Activated CD4-positive, alpha-beta T cell treated with anti-CD3 and anti-CD28 coated beads for 24 hours (primary cell): Measurements from ENCODE around the gene CXCL14.

Source experiments
- DNase-seq, 2 donors: peaks; one replicate each; pipeline ENCODE4 v3.0.0-alpha.2; 2020; ENCODE audit warnings: low read depth in 2 of 2

Gene CXCL14, protein sequence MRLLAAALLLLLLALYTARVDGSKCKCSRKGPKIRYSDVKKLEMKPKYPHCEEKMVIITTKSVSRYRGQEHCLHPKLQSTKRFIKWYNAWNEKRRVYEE

DNA sequence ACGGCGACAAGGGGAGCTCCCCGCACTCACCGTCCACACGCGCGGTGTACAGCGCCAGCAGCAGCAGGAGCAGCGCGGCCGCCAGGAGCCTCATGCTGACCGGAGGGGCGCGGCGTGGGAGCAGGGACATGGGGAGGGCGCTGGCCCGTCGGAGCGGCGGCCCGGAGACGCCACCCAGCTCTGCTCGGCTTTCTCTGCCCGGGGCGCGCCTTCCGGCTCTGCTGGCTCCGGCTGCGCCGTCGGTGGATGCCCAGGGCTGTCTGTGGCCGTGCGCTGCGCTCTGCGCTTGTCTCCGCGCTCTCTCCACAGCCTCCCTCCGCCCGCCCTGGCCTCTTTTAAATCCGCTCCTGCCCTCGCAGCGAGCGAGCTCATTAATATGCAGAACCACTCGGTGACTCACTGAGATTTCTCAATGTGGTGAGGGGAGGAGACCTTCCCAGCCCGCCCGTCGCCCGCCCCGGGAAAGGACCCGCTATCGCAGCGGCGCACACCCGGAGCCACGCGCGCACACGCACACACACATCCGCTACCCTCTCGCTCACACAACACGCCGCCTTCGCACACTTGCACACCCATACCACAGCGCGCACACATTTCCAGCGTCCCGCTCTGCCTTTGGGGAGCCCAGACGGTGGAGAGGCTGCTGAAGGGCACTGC, at the start of gene CXCL14:
CXCL14 (minus strand) TSS at position 307 of the 657 bp plus-strand sequence; CDS start at position 94, 213 bp downstream.
- DNase-seq, result peak in 1 of 2 donors; percentile 2

DNA sequence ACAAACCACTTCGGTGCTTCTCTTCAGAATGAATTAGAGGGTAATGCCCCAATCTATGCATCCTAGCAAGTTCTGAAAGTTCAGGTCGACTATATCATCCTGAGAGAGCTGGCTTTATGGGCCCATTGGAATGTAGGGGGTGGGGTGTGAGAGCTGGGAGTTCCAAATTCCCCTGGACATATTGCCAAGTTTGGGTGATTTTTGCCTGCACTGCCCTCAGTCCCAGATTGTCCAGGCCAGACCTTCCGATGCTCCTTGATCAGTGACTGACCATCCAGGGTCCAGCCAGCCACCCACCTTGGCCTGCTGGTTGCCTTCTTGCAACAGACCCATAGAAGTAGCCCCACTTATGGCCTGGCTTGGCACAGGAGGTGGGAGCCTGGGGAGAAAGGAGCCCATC, 47.8 kb upstream of the CXCL14 start:
- no peak for DNase-seq

DNA sequence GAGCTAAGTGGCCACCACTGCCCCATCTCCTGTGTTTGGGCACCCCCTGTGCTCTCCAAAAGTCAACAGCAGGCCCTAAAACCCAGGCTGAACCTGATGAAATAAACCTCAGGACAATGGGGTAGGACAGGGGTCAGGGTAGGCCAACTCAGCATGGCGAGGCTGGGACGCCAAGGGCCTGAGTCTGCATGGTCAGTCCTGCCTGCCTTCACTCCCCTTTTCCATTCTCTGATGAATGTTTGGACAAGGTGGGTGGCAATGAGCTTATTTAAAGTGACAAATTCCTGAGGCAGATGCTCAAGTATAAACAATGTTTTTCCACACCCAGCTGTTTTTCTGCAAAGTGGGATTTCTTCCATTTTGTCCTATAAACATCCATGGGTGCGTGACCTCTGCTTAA, 47.2 kb upstream of the CXCL14 start:
- no peak for DNase-seq

DNA sequence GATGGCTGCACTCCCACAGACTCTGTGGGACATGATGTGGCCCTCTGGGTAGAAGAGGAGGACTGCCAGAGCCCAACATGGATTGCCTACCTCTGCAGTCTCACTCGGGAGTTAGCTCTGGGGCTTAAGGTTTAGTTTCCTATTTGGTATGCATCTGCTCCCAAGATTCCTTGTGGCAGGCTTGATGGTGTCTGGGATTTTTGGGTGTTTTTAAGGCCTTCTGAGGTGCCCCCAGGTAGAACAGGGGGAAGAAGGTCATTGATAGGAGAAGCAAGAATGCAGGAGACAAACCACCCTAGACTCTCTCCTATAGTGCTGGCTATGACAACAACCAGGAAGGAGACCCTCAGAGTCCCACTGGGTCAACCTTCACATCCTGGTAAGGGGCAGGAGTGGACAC, 46.7 kb upstream of the CXCL14 start:
- no peak for DNase-seq

DNA sequence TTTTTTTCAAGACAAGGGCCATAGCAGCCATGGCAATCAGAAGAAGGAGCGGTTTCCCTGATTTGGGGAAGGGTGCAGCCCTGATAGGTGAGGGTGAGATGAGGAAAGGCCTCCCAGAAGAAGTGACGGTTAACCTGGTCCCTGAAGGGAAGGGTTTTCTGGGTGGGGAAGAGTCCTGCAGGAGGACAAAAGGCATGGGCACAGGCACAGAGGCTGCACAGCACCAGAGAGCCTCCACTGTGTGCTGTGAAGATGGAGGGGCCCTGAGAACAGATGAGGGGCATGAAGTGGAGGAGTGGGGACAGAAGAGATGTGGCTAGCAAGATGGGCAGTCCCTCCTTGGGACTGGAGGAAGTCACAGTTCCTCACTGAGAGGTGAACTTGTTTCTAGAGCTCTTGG, 46.3 kb upstream of the CXCL14 start:
- no peak for DNase-seq

DNA sequence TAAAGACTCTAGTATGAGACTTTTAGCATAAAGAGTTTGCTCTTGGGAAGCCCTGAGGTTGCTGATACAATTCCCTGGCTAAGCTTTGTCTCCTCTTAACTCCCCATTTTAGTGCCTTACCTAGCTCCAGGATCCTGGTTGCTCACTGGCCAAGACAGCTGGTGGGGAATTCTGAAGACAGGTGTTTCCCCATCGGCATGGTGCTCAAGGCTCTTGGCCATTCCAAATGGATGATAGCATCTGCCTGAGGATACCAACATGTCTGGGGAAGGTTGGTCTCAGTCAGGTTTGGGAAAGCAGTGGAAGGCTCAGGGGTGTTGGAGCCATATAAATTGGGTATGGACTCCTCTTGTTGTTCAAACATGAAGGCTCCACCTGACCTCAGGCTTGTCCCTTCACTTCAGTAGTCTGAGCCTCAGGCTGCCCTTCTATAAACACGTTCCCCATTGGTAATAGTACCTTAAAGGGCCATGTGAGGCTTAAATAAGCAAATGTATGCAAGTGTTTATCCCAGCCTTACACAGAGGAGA, 44.5 kb upstream of the CXCL14 start:
- no peak for DNase-seq

DNA sequence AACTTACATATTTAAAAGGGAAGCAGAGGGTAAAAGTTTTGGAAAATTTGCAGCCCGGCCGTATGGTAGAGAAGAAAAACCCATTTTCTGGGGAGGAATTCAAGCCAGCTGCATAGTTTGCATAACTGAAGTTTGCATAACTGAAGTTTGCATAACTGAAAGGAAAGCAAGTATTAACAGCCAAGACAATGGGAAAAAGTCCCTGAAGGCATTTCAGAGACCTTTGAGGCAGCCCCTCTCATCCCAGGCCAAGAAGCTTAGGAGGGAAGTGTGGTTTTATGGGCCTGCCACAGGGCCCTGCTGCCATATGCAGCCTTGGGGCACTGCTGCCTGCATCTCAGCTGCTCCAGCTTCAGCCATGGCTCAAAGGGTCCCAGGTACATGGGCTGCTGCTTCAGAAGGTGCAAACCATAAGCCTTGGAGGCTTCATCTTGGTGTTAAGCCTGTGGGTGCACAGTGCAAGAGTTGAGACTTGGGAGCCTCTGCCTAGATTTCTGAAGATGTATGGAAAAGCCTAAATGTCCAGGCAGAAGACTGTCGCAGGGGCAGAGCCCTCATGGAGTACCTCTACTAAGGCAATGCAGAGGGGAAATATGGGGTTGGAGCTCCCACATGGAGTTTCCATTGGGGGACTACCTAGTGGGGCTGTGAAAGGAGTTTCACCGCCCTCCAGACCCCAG, 36.9 kb upstream of the CXCL14 start:
- no peak for DNase-seq

DNA sequence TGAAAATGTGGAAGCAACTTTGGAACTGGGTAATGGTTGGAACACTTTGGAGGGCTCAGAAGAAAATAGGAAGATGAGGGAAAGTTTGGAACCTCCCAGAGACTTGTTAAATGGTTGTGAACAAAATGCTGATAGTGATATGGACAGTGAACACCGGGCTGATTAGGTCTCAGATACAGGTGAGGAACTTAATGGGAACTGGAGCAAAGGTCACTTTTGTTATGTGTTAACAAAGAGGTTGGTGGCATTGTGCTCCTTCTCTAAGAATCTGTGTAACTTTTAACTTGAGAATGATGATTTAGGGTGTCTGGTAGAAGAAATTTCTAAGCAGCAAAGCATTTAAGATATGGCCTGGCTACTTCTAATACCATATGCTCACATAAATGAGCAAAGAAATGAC, 36.4 kb upstream of the CXCL14 start:
- DNase-seq, result no peak

DNA sequence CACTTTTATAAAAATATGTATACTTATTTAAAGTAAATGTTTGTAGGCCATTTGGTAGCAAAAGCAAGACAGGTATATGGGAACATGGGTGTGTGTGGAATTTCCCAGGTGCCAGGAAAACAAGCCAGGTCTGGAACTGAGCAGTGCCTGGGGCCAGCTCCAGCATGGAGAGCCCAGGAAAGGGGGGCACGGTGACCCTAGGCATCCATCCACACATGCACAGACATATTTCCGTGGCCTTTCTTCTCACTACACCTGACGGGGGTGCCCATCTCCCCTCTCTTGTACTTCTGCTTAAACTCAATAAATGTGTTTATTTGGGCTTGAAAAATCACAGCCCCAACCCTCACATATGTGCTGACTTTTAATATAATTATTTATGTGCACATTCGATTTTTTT, 31.2 kb upstream of the CXCL14 start:
- DNase-seq, result no peak

DNA sequence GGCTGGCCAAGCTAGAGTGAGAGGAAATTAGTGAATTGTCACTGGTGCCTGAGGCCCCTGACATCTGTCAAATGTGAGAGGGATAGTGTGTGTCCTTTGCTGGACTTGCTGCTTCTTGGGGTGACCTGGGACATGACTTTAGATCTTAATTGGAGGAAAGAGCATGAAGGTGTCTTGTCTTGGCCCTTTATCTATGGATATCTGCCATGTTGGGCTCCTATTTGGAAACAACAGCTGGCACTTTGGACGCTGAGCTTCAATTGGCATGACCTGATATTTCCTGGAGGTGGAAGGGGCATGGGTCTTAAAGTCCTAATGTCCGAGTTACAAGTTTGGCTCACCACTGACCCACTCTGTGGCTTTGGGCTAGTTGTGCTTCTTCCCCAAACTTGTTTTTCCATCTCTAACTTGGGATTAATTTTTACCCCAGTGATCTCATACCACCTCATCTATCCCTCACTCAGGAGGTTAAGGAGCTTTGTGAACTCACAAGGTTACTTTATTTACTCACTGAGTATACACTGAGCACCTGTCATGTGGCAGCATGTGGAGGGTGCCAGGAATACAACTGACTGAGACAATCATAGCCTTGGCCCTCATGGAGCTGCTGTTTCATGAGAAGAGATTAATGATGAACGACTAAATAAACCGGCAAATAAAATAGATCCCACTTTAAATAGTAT, 30.1 kb upstream of the CXCL14 start:
- no peak for DNase-seq

DNA sequence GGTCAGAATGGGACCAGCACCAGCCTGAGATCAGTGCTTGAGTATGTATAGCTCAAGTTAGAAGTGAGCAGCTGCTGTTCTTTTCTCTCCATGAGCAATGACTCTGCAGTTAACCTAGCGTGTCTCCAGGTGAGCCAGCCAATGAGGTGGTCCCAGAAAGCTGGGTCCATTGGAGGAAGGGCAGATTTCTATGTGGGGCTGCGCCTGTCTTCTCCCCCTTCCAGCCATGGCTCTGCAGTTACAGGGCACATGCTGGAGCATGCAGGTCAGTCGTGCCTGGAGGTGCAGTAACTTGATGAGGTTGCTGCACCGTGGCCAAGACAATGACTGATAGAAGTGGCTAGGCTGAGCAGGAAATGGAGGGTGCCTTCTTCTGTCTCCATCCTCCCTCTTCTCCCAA, 29.6 kb upstream of the CXCL14 start:
- no peak for DNase-seq

DNA sequence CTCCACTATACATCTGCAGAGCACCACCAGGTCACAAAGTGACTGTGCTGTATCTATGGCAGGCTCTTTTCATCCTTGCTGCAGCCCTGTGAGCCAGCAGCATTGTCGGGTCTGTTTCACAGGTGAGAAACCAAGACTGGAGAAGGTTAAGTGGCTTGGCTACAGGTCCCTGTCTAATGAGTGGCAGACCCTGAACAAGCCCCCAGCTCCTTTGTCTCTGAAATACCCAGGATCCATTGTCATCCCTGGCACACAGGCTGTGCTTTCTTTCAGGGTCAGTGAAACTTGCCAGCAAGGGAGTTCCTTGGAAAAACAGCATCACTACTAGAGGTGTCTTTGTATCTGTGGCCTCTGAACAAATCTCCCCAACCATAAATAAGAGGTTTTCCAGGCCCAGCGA, 27.6 kb upstream of the CXCL14 start:
- no peak for DNase-seq

DNA sequence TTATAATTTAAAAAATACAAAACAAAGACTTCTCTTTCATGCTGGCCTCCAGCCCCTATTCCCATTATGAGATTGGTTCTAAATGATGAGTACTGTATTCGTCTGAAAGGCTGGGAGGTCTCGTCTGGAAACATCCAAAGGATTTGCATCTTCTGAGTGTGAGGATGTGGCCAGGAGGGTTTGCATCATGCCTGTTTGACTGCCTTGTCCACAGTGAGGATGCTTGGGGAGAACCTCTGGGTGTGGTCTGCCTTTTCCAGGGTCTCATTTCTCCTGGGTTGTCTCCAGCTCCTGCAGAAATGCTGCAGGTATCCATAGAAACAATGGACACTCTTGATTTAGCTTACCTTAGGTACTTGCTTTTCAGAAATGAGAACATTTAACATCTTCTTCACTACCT, 26.4 kb upstream of the CXCL14 start:
- no peak for DNase-seq

DNA sequence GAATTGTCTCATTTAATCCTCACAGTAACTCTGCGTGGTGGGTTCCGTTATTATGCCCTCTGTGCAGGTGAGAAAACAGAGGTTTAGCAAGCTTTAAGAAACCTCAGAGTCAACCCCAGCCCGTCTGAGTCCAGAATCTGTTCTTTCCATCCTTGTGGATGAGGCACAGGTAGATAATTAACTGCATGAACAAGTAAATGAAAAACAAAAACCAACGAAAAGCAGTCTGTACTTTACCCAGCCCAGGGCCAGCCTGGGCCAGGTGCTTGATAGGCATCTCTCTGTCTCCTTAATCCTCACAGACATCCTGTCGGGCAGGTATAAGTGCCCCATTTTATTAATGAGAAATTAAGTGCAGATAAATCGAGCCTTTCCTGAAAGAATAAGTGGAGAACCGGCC, 25.3 kb upstream of the CXCL14 start:
- DNase-seq, result no peak

DNA sequence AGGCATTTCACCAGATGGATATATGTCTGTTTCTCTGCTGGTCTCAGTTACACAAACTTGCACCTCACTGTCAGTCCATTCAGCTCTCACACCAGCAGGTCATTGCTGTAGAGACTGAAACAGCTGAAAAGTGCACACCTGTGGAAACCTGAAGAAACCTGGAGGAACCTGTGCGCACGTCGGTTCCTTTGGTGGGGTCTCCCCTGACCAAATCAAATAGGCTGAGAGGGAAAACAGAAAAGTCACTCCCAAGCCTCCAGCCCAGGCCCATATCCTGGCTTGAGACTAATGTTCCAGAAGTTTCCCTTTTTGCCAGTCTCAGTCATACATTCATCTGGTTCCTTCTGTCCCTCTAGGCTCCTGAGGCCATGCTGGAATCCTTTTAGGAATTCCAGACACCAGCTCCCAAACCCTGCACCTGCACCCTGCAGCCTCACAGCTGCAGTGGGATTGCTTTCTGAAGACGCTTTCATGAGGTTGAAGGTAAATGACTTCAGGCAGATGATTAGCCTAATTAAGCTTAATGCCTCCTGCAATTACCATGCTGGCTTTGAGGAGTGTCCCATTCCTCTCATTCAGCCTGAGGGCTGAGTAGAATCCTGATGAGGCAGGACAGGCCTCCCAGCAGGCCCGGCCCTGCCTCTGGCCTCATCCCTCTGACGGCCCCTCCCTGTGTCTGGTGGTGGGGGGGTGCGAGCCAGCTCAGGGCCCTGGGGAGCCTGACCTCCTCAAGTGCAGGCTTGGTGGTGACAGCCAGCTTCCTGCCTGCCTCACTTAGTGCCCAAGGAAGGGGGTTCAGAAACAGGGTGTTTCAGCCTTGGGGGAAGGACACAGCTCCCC, 24.3 kb upstream of the CXCL14 start:
- DNase-seq, result no peak

DNA sequence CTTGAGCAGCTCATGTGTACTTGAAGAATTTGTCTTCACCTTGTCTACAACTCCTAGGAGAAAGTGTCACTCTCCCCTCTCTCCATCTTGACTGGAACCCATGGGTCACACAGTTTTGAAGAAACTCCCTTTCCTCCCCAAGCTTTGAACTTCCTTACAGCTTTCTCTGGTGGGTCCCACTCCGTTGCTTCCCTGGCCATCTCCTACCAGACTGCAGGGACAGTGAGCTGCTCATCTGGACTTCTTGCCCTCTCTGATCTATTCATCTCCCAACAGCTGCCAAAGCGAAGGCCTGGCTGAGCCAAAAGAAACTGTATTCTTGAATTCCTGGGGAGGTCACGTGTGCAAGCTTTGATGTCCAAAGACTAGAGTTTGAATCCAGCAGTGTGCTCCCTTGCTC, 22.7 kb upstream of the CXCL14 start:
- no peak for DNase-seq

DNA sequence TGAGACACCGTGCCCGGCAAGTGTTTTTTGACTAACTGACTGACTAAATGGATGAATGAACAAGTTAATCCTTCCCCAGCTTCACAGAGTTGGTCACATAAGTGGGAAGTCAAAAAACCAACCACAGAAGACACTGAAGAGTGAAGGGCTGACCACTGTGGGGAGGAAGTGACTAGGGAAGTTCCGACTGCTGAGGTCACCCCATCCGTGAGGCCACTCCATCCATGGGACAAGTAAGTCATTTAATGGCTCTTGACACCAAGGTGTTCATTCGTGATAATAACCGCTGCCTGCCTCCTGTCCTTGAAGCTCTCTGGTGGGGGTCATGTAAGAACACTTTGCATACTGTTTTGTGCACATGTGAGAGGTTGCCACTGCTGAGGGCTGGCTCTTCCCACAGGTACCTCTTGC, 22.2 kb upstream of the CXCL14 start:
- DNase-seq, result no peak

DNA sequence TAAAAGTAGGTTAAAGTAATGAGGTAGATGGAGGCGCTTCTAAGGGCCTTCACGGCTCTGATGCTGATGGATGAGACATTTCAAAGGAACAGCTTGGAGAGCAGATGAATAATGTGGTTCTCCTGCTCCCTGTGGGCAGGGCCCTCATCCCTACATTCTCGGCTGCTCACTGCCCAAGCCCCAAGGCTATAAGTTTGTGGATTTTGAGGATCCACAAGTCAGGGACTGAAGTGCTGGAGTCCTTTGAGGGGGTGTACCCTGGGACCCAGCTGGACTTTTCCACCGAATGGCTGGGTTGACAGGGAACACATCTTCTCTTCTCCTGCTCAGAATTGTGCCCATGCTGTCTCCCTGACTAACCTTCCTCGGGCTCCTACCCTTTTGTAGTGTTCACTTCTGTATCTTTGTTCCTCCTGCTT, 21.4 kb upstream of the CXCL14 start:
- DNase-seq, result no peak

DNA sequence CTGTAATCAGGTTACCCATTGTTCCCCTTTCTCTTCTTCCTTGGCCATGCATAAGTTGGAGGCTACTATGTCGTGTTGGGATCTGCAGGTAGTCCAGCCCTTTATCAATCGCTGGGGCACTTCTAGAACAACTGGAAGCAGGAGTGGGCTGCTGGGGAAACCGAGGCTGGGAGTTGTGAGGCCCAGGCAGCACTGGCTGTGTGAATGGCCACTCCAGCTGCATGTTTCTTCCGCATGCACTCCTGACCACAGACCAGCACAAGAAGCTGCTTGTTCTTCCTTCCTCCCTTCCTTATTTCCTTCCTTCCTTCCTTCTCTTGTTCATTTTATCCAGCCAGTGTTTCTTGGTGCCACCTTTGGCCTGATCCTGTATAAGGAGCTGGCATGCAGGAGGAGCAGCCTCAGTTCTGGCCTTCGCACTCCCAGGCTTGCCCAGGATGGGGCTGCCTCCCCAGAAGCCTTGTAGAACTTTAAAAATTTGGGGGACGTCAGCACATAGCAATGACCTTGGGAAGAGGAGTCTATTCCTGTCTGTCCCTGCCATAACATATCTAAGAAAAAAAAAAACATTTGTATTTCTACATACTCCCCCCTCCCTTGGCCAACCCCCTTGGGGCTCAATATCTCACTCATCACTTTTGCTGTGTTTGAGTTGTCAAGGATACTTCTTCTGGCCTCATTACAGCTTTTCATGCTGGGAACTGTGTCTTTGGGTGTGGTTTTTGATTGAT, 20.8 kb upstream of the CXCL14 start:
- DNase-seq, result no peak

DNA sequence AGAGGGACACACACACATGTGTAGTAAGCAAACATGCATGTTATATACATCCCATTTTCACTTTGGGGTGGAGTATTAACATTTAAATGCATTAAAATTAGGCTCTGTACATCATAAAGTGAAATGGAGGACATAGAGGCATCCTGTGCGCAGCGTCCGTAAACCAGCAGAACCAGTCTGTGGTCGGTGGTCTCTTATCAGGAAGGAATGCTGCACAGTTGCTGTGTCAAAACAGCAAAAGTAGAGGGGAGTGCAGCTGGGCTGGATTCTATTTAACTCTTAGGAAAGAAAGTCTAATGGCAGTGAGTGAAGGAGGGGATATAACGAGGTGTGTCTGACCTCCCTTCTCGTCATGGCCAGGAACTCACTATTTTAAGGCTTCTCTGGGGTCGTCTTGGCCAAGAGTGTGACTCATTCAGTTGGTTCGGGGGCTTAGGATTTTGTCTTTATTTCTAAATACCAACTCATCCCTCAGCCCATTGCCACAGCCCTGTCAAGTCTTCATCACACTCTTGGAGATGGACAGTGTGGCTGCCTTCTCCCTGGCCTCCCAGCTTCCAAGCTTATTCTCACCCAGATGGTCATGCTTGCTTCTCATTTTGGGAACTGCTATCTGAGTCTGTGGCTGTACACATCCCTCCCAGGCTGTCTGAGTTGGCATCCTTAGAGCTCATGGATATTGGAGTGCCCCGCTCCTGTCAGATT, 20.1 kb upstream of the CXCL14 start:
- DNase-seq, result no peak
